Measurements from ENCODE around the gene SIGLEC9.

GRCh38 chr19:51128227-51128626, 3.5 kb downstream of the SIGLEC9 start:
- TF ChIP-seq, protein P1, sequence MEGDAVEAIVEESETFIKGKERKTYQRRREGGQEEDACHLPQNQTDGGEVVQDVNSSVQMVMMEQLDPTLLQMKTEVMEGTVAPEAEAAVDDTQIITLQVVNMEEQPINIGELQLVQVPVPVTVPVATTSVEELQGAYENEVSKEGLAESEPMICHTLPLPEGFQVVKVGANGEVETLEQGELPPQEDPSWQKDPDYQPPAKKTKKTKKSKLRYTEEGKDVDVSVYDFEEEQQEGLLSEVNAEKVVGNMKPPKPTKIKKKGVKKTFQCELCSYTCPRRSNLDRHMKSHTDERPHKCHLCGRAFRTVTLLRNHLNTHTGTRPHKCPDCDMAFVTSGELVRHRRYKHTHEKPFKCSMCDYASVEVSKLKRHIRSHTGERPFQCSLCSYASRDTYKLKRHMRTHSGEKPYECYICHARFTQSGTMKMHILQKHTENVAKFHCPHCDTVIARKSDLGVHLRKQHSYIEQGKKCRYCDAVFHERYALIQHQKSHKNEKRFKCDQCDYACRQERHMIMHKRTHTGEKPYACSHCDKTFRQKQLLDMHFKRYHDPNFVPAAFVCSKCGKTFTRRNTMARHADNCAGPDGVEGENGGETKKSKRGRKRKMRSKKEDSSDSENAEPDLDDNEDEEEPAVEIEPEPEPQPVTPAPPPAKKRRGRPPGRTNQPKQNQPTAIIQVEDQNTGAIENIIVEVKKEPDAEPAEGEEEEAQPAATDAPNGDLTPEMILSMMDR (IDR thresholded peaks at IDR 0.05), result no peak
- TF ChIP-seq EZH2 (IDR thresholded peaks at IDR 0.05; ENCODE audit: borderline replicate concordance, insufficient read depth, low read depth, low read length, poor library complexity, severe bottlenecking), result no peak
